Measurements from ENCODE around the gene PRSS1.

PRSS1 gene

GRCh38 chr7:142709921-142710320 is 39.4 kb upstream of the PRSS1 start:
- Histone ChIP-seq H3K36me3 (ENCODE audit: insufficient read depth, low read length) (no peaks in the 10 kb centered on the region), H3K4me1 (ENCODE audit: insufficient read depth, low read length) (no peaks in the 10 kb centered on the region), H3K79me2 (ENCODE audit: insufficient read depth, low read length) (no peaks in the 10 kb centered on the region), H3K4me2 (ENCODE audit: insufficient read depth, low read length) (no peak overlapping the region), H4K20me1 (ENCODE audit: insufficient read depth, low read length) (no peaks in the 10 kb centered on the region), H3K27me3 (ENCODE audit: insufficient read depth, low read length, poor library complexity) (no peaks in the 10 kb centered on the region), H3K4me3 (ENCODE audit: low read depth in 1 of 2, low read length in 2 of 2) (no peak overlapping the region), H3K9me3 (ENCODE audit: insufficient read depth, low read length, severe bottlenecking) (no peaks in the 10 kb centered on the region), H2AFZ (ENCODE audit: low read depth, low read length) (no peak overlapping the region), H3K27ac (ENCODE audit: low read length) (no peak overlapping the region), H3K9ac (ENCODE audit: low read depth, low read length) (no peak overlapping the region)
- TF ChIP-seq CTCF (IDR thresholded peaks at IDR 0.05; ENCODE audit: borderline replicate concordance, extremely low read depth, low read length, poor library complexity, severe bottlenecking) (no peak), EZH2 (IDR thresholded peaks at IDR 0.05; ENCODE audit: borderline replicate concordance, low read depth, low read length, severe bottlenecking) (no peak)
- ATAC-seq (ENCODE audit: insufficient read depth, low read depth), result no peak
- no peak for DNase-seq

- Histone ChIP-seq H3K4me1 (ENCODE audit: insufficient read depth, low read length) (no peaks in the 10 kb centered on the region), H3K9me3 (ENCODE audit: insufficient read depth, low read length, severe bottlenecking) (no peaks in the 10 kb centered on the region), H3K36me3 (ENCODE audit: insufficient read depth, low read length) (no peaks in the 10 kb centered on the region), H3K27me3 (ENCODE audit: insufficient read depth, low read length, poor library complexity) (no peaks in the 10 kb centered on the region), H3K79me2 (ENCODE audit: insufficient read depth, low read length) (no peaks in the 10 kb centered on the region), H2AFZ (ENCODE audit: low read depth, low read length) (no peak overlapping the region), H3K4me2 (ENCODE audit: insufficient read depth, low read length) (no peak overlapping the region), H3K27ac (ENCODE audit: low read length) (no peak overlapping the region), H3K4me3 (ENCODE audit: low read depth in 1 of 2, low read length in 2 of 2) (no peak overlapping the region), H4K20me1 (ENCODE audit: insufficient read depth, low read length) (no peaks in the 10 kb centered on the region), H3K9ac (ENCODE audit: low read depth, low read length) (no peak overlapping the region)
- TF ChIP-seq EZH2 (IDR thresholded peaks at IDR 0.05; ENCODE audit: borderline replicate concordance, low read depth, low read length, severe bottlenecking), result no peak
- TF ChIP-seq CTCF (IDR thresholded peaks at IDR 0.05; ENCODE audit: borderline replicate concordance, extremely low read depth, low read length, poor library complexity, severe bottlenecking), result no peak
- ATAC-seq (ENCODE audit: insufficient read depth, low read depth) (no peak), DNase-seq (no peak)
Observed at GRCh38 chr7:142711196-142711595, 38.1 kb upstream of the PRSS1 start.

GRCh38 chr7:142711746-142712616 is 37.3 kb upstream of the PRSS1 start:
- Histone ChIP-seq H2AFZ (ENCODE audit: low read depth, low read length) (no peak overlapping the region), H3K27me3 (ENCODE audit: insufficient read depth, low read length, poor library complexity) (no peaks in the 10 kb centered on the region), H3K36me3 (ENCODE audit: insufficient read depth, low read length) (no peaks in the 10 kb centered on the region), H3K9ac (ENCODE audit: low read depth, low read length) (no peak overlapping the region), H3K79me2 (ENCODE audit: insufficient read depth, low read length) (no peaks in the 10 kb centered on the region), H3K4me1 (ENCODE audit: insufficient read depth, low read length) (no peaks in the 10 kb centered on the region), H3K9me3 (ENCODE audit: insufficient read depth, low read length, severe bottlenecking) (no peaks in the 10 kb centered on the region), H3K4me2 (ENCODE audit: insufficient read depth, low read length) (no peak overlapping the region), H4K20me1 (ENCODE audit: insufficient read depth, low read length) (no peaks in the 10 kb centered on the region), H3K4me3 (ENCODE audit: low read depth in 1 of 2, low read length in 2 of 2) (no peak overlapping the region), H3K27ac (ENCODE audit: low read length) (no peak overlapping the region)
- ATAC-seq (ENCODE audit: insufficient read depth, low read depth), result no peak
- TF ChIP-seq CTCF (IDR thresholded peaks at IDR 0.05; ENCODE audit: borderline replicate concordance, extremely low read depth, low read length, poor library complexity, severe bottlenecking) (no peak), EZH2 (IDR thresholded peaks at IDR 0.05; ENCODE audit: borderline replicate concordance, low read depth, low read length, severe bottlenecking) (no peak)
- no peak for DNase-seq
